Left cardiac atrium (tissue), 4 donors: ENCODE results near the gene CCDC92. TPM values are rescaled to one million over a fixed set of nuclear protein-coding genes. Genes with fewer than 3 reads are reported as not detected.

ENCODE experiments used
- ATAC-seq, 2 donors: fragments of 200-7000 bp; cut with Tn5 transposase; one replicate each; pipeline ENCODE4 v1.9.1; 2020; ENCODE audit warnings: mild to moderate bottlenecking in 2 of 2, moderate library complexity in 2 of 2
- DNase-seq: peaks from one replicate; pipeline ENCODE4 v3.0.0-alpha.2; 2020
- intact Hi-C, 2 donors: fragments of 100-400 bp; cut with DNase I; formaldehyde crosslinking; loops; one replicate each; pipeline versions ENCODE4 v1.14.1 to v1.15.1; 2022 to 2023
- long read RNA-seq: library from polyadenylated mRNA; unstranded; transcript quantifications from one replicate; pipeline ENCODE4 v2.0.0, GENCODE V29; 2021
- total RNA-seq, 2 donors: library from RNA; stranded (reverse); fragmentation: NEBNext Ultra II Directional; extraction: Animal tissue kit (Norgen Biotek cat#: 25700); gene quantifications; one replicate each; pipeline ENCODE4 v1.2.1, GENCODE V29; 2021
- donor health status: DM: no; HTN: yes; CAD: no.
- donor health status: DM: no; HTN: yes; CAD: no; lungs with severe emphysema.
- donor health status: DM: yes; HTN: yes; CAD: no.
- donor health status: Dilated cardiomyopathy.

The CCDC92 gene, protein sequence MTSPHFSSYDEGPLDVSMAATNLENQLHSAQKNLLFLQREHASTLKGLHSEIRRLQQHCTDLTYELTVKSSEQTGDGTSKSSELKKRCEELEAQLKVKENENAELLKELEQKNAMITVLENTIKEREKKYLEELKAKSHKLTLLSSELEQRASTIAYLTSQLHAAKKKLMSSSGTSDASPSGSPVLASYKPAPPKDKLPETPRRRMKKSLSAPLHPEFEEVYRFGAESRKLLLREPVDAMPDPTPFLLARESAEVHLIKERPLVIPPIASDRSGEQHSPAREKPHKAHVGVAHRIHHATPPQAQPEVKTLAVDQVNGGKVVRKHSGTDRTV
- 10 to 100 TPM; 46.3 to 53.8 TPM for total RNA-seq
- long read RNA-seq, full-length matches to known transcripts: 5 of 18 reads
- long read RNA-seq, partial matches to known transcripts: 0 of 18 reads
- long read RNA-seq, other reads (novel, unspliced or antisense): 13 of 18 reads

DNA sequence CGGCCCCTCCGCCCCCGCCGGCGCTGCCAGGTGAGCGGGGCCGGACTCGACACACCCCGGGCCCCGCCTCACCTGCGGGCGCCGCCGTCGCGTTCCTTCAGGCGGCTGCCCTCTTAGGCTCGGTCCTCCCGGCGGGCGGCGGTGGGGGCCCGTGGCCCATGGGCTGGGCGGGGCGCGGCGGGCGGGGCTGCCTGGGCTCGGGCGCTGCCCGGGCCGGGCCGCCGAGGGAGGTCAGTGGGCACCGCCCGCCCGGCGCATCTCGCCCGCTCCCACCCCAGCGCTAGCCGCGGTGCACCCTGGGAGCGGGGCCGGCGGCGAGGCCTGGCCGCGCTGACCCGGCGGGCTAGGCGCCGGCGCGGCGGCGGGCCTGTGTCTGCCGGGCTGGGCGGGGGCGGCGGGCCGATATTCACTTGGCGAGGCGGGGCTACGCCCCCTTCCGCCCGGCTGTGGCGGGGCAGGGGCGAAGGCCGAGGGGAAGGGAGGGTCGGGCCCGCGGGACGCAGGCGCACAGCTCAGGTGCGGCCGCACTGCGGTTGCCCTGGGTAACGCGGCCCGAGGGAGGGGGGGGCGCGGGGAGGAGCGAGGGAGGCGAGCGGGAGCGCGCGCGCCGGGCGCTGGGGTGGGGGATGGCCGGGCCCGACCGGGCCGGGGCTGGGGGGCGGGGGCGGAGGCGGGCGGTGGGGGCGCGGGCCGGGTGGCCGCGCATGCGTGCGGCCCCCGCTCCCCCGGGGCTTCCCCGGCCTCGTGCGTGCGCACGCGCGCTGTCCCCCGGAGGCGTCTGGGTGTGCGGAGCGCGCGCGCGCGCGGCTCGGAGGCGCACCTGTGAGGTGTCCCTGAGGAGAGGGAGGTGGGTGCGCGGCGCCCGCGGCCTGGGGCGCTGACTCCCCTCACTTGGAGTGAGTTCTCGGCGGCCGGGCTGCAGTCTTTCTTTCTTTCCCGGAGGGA is at the start of gene CCDC92, which contains the start of gene ZNF664:
Gene CCDC92 (minus strand): TSS at position 375 of the 945 bp plus-strand sequence. CDS start 28,526 bp downstream, outside the sequence.
Gene ZNF664 (plus strand): TSS at position 759 of the 945 bp plus-strand sequence. CDS start 38,930 bp downstream, outside the sequence.
- intact Hi-C loops: no loop called here
- peak; percentile 90 to 92 for ATAC-seq
- DNase-seq: peak; percentile 92

DNA sequence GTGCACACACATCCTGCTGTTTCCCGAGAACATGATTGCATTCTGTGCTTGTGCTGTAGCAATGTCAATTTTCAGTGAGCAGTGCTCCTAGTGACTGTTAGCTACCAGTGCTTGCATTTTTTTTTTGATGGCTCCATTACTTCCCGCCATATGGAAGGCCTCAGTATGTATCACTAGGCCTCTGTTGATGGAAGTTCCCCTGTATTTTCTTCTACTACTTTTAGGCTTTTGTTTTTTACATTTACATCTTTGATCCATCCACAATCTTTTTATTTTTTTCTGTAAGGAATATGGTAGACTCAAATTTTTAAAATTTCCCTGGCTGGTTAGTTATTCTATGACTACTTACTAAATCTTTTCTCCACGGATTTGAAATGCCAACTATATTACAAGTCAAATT is 49.5 kb upstream of the CCDC92 start:
- intact Hi-C loops: no loop called here
- ATAC-seq (no peak), DNase-seq (no peak)

DNA sequence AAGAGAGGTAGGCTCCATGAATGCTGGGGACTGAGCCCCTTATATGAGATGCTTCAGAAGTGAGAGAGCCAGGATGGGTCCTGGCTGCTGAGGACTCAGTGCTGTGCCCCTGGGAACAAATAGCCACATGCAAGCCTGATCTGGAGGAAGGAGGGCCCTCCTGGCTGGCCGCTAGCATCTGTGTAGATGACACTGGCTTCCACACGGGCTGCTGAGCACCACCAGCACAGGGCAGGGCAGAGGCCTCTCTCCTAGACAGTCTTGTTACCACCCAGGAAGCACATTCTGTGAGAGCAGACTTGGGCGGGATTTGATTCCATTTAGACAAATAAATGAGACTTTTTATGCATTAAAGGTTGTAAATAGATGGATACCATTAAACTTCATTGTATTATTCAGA is 48.4 kb upstream of the CCDC92 start:
- no peak for DNase-seq
- peak in 1 of 2 donors; percentile 14 for ATAC-seq
- intact Hi-C loops: no loop called here

DNA sequence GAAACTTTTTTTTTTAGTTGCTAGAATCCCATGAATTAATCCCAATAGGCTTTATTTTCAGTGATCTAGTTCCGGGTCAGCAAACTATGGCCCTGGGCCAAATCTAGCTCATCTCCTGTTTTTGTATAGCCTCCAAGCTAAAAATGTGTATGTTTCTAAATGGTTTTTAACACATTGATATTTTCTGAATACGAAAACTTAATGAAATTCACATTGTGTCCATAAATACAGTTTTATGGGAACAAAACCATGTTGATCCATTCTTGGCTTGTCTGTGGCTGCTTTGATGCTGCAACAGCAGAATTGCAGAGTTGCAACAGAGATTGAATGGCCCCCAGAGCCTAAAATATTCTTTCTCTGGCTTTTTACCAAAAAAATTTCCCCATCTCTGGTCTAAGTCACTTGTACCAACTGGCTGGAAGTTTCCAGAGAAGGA is 47.9 kb upstream of the CCDC92 start:
- intact Hi-C loops: no loop called here
- DNase-seq (no peak), ATAC-seq (peak in 1 of 2 donors; percentile 45)

DNA sequence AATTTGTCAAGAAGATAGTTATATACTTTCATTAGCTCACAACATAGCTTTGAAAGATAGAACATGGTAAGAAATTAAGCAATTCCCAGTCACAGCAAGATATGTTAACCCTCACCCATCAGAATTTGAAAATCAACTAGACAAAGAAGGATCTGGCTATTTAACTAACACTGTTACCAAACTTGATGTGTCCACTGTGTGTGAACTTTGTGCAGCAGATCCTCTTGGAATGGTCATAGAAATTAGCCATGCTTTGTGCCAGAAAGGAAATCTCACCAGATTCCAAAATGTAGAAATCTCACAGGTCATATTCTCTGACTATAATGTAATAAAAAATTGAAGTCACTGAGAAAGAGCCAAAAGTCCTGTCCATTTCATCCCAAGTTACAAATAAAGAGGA is 46.5 kb upstream of the CCDC92 start:
- no peak for DNase-seq
- ATAC-seq: peak in 1 of 2 donors; percentile 68
- intact Hi-C loops: no loop called here

DNA sequence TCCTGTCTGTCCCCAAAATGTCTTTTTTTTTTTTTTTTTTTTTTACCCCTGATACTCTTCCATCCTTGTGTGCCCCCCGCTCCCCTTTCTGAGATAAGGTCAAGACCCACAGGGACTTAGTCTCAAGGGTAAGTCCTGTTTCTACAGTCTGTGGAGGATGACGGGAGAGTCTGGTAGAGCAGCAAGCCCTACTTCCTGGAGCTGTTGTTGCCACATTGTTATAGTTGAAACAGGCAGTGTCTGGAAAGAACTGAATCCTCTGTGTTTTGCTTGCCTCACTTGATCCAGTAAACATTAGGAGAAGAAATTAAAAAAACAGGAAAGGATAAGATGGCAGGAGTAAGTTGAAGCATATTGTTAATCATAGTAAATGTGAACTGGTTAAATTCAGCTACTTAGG is 45.9 kb upstream of the CCDC92 start:
- intact Hi-C loops: no loop called here
- ATAC-seq (peak in 1 of 2 donors; percentile 67), DNase-seq (no peak)

DNA sequence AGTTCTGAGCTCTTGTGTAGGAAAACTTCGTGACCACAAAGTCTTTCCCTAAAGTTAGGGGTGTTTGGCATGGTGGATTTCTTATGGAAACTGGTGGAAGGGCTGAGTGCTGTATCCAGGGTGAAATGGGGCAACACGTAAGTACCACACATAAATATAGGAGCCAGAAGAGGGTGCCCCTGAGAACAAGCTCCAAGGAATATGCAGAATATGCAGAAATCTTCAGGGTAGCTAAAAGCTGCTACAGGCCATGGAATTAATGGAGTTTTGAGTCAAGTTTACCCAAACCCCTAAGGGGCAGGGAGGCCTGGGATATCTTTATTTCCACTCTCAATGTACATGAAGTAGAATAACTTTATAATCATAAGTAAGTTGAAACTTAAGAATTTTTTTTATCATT is 44.4 kb upstream of the CCDC92 start:
- intact Hi-C loops: no loop called here

DNA sequence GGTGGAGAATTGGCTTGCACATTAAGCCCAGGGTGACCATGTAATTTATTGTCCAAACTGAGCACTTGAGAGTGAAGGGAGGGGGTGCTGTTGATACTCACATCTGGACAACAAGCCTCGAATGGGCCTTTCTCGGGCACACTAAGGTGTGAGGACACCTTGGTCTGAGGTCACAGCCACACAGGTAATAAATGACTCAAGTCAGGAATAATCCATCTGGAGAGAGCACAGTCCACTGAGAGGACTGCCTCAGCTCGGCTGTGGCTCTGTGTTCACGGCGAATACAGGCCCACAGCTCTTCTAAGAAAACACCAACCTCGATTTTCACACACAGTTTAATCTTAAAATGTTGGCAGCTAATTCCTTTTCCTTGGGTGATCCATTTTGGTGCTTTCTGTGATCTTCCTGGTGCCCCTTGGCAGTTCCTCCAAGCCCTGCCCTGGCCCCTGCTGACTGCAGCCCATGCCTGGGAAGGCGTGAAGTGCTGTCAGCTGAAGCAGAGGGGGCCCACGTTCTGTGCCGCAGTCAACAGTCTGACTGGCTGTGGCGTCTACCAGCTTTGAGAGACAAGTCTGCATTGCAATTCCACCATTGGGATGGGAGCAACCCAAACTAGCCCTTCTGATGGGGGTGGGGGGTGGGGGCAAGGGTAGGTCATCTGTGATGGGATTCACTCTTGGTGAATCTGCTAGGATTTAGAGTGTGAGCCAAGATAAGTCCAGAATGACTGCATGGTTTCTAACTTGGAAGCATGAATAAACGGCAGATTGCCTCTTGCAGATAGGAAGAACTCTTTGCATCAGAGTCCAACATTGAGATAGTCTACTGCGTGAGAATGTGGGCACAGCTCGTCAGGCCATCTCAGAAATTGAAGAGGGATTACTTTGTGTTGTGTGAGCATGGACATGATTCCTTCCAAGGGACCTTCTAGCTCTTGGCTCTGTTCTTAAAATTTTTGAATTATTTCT is 43.1 kb upstream of the CCDC92 start:
- ATAC-seq: peak; percentile 20 to 38
- intact Hi-C loops: no loop called here

More for the DNA sequence above, 44.4 kb upstream of the CCDC92 start:
- ATAC-seq (no peak), DNase-seq (no peak)

DNA sequence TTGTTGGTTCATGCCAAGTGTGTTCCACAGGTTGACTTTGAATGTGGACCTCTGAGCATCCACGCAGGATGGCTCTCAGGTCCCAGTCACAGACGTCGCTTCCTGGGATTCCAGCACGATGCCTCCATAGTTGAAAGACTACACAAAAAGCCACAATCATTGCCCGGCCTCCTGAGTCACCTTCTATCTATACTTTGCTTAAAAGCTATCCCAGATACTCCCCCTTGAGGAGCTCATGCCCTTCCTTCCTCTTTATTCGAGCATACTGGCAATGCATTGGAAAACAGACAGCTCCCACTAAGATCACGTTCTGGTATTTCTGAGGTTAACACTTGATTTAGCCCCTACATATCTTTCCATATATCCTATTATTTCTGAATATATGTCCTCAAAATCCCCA is 40.4 kb upstream of the CCDC92 start:
- intact Hi-C loops: no loop called here
- ATAC-seq: no peak
- no peak for DNase-seq

More for the DNA sequence above, 43.1 kb upstream of the CCDC92 start:
- no peak for DNase-seq

DNA sequence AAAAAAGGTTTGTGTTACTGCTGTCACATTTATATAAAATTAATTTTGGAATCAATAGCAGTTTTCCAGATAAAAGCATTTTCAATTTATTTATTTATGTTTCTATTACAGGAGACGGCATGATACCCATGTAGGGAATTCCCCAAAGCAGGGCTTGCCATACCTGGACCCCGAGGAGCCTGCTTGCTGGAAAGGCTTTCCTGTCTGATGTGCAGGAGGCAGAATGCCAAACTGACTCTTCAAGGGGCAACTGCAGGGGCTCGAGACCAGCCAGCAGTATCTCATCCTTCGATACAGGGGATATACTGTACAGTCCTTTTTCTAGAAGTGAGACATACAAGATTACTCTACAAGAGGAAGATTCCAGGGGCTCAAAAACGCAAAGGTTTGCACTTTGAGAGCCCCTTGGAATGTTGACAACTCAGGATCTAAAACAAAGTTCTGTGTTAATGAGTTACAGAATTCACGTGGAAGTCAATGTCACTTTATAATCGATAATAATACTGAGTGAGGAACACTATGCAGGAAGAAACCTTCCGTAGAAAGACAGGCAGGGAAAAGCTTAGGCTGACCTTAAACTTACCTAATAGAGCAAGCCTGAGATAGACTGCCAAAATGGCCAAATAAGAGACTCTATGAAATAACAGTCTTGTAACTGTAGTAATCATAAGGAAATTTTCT is 38.9 kb upstream of the CCDC92 start:
- no peak for ATAC-seq
- DNase-seq: no peak
- intact Hi-C loops: no loop called here

DNA sequence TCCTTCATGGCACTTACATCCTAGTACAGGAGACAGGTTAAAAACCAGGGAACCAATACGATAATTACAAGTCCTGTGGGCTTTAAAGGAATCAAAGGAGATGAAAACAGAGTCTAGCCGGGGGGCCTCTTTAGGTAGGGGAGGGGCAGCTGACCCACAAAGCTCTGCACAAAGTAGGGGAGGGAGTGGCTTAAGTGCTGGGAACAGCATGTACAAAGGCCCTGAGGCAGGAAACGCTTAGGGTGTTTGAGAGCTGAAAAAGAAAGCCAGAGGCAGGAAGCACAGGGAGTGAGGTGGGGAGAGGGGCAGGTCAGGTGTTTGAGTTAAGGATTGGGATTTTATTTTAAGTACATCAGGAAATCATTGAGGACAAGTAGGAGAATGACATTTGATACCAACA is 38.1 kb upstream of the CCDC92 start:
- DNase-seq (no peak), ATAC-seq (no peak)
- intact Hi-C loops: no loop called here

DNA sequence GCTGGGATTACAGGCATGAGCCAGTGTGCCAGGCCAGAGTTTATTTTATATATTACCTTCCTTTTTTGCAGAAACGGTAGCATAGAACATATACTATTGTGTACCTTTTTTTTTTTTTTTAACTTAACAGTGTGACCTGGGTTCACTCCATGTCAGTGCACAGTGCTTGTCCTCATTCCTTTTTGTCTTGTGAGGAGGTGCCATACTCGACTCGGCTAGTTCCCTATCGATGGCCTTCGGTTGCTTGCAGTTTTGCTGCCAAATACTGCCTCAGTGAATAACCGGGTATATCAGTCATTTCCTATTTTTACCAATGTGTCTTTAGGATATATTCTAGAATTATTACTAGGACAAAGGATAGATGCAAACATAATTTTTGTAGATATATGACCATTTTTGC is 37.1 kb upstream of the CCDC92 start:
- intact Hi-C loops: no loop called here
- DNase-seq (no peak), ATAC-seq (no peak)

DNA sequence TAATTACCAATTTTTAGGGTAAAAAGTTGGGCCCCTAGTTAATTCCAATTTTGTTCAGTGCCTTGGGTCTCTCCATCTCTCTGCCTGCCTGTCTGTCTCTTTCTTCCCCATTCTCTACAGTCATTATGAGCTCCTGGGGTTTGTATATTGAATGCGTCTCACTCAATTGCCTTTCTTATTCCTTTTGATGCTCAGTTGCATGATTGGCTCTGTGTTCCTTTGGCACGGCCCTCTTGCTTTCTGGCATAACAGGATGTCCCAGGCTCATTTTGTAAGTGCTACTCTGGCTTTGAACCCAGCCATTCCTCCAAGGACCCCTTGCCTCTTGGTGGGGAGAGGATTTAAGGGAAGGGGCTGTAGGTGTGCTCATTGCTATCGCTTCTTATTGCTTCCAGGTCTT is 36.0 kb upstream of the CCDC92 start:
- no peak for DNase-seq
- ATAC-seq: peak in 1 of 2 donors; percentile 36
- intact Hi-C loops: no loop called here

DNA sequence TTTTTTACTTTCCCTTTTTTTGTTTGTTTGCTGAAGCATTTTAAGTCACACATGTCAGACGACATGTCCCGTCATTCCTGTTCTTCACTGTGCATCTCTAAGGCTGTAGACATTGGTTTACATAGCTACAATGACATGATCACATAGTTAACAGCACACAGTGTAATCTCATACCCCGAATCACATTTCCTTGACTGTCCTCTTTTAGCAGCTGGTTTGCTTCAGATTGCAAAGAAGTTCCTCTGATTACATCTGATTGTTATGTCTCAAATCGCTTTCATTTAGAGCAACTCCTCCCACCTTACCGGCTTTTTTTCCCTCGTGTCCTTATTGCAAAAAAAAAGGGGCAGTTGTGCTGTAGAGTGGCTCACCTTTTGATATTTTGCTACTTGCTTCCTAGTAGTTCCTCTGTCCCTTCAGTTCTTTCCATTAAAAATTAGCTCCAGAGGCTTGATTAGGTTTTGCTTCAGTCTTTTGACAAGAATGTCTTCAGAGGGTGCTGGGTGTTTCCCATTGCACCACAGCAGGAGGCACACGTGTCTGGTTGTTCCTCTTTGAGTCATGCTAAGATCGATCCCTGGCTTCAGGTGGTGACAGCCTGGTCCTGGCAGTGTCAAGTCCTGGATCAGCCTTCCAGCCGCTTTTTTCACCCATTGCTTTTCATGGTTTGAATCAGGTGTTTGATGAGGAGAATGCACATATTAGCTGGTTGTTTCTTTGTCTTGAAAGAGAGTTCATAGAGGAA is 35.4 kb upstream of the CCDC92 start:
- no peak for ATAC-seq
- intact Hi-C loops: no loop called here
- no peak for DNase-seq

DNA sequence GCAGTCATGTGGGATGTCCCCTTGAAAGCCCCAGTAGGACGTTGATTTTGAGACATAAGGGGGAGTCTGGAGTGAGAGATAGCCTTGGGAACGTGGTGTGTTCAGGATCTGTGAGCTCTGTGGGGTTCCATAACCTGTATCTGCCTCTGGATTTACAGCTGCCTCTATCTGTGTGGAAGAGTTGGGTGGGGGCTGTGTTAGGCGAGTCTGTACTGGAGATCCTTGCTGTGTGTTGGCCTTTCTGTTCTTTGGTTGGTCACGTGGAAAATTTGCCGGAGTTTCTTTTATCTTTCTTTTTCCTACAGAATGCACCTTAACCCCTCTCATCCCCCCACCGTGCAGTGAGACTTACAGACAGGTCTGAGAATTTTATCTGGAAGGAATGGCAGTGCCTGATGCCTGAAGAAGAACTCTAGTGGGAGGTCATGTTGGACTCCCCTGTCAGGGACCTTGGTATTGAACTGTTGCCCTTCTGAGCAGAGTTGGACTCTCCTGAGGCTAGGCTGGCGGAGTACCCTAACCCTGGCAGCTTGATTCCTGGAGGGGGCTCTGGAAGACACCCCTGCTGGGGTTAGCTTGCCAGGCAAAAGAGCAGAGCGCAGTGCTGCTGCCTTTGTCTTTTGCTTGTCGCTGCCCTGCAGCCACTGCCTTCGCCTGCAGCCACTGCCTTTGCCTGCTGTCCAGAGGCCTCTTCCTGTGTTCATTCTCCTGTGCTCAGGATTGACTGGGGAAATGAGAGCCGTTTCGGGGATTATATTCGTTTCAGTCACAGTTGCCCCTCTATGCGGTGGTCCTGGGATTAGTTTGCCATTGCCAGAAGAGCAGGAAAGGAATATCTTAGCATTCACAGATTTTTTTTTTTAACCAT is 34.4 kb upstream of the CCDC92 start:
- DNase-seq (no peak), ATAC-seq (no peak)
- intact Hi-C loops: no loop called here

DNA sequence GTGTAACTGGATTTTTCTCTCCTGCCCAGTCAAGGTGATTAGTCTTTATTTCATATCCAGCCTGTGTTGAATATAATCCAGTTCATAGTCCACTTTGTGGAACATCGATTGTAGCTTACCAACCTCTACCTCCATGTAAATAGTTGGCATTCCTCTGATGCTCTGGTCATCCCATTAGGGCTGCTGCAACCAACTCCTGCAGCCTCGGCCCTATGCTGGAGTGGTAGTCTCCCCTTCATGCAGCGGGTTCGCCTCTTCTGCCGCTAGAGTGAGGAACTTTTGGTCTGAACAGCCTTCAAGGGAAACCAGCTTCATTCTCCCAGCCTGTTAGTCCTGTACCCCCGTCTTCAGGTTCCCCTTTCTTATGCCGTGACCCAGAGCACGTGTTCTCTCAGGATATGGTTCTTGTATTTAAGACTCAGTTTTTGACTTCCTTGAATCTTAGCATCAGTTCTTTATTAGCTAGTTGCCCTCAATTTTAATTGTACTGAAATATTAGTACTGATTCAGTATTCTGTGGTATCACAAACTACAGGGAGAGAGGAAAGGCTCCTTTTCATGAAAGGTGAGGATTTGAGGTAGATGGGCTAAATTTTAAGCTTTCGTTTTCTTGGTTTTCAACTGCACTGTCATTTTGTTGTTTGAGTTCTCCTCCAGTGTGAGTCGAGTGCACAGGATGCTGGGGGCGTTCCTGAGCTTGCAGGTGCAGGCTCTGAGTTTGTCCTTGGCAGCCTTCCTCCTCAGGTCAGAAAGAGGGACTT is 33.6 kb upstream of the CCDC92 start:
- ATAC-seq (no peak), DNase-seq (no peak)
- intact Hi-C loops: no loop called here
